ENCODE results near the gene CDC45. TPM values are rescaled to one million over a fixed set of nuclear protein-coding genes. Genes with fewer than 3 reads are reported as not detected.
A peak's percentile ranks its signal among the peaks of the same experiment; 100 is the strongest.

Gene CDC45
- total and polyA plus RNA-seq, 2 of the 13 experiments (the other 11 are each of a cell fraction or from before 2014, with no cell fraction given), result 14.4 to 36.3 TPM

- TF ChIP-seq, protein P1, sequence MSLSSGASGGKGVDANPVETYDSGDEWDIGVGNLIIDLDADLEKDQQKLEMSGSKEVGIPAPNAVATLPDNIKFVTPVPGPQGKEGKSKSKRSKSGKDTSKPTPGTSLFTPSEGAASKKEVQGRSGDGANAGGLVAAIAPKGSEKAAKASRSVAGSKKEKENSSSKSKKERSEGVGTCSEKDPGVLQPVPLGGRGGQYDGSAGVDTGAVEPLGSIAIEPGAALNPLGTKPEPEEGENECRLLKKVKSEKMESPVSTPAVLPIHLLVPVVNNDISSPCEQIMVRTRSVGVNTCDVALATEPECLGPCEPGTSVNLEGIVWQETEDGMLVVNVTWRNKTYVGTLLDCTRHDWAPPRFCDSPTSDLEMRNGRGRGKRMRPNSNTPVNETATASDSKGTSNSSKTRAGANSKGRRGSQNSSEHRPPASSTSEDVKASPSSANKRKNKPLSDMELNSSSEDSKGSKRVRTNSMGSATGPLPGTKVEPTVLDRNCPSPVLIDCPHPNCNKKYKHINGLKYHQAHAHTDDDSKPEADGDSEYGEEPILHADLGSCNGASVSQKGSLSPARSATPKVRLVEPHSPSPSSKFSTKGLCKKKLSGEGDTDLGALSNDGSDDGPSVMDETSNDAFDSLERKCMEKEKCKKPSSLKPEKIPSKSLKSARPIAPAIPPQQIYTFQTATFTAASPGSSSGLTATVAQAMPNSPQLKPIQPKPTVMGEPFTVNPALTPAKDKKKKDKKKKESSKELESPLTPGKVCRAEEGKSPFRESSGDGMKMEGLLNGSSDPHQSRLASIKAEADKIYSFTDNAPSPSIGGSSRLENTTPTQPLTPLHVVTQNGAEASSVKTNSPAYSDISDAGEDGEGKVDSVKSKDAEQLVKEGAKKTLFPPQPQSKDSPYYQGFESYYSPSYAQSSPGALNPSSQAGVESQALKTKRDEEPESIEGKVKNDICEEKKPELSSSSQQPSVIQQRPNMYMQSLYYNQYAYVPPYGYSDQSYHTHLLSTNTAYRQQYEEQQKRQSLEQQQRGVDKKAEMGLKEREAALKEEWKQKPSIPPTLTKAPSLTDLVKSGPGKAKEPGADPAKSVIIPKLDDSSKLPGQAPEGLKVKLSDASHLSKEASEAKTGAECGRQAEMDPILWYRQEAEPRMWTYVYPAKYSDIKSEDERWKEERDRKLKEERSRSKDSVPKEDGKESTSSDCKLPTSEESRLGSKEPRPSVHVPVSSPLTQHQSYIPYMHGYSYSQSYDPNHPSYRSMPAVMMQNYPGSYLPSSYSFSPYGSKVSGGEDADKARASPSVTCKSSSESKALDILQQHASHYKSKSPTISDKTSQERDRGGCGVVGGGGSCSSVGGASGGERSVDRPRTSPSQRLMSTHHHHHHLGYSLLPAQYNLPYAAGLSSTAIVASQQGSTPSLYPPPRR (CRISPR knock-in tag; IDR thresholded peaks at IDR 0.05; ENCODE audit: borderline replicate concordance), result peak; percentile 77
- TF ChIP-seq ZNF256 (CRISPR knock-in tag; conservative IDR thresholded peaks at IDR 0.05) (0 out of 2 replicates have a peak, but pooled peaks have one; percentile 6), CBX5 (CRISPR knock-in tag; IDR thresholded peaks at IDR 0.05; ENCODE audit: borderline replicate concordance) (peak; percentile 98; the same call in 1 of the 2 replicates), ZFP36L1 (CRISPR knock-in tag; IDR thresholded peaks at IDR 0.05) (peak; percentile 31; the same call in 1 of the 2 replicates), ZNF605 (CRISPR knock-in tag; IDR thresholded peaks at IDR 0.05) (peak; percentile 85), SKI (IDR thresholded peaks at IDR 0.05; ENCODE audit: partially characterized antibody) (peak; percentile 89), LCORL (IDR thresholded peaks at IDR 0.05) (no peak), LCORL (CRISPR knock-in tag; IDR thresholded peaks at IDR 0.05) (peak; percentile 97), NONO (IDR thresholded peaks at IDR 0.05) (no peak), NONO (CRISPR knock-in tag; conservative IDR thresholded peaks at IDR 0.05) (peak; percentile 100), ZNF33B (CRISPR knock-in tag; IDR thresholded peaks at IDR 0.05) (peak; percentile 79), REST (IDR thresholded peaks at IDR 0.05; ENCODE audit: borderline replicate concordance in 1 of 2, low read depth in 1 of 2, low read length in 2 of 2) (peak in 1 of 2 experiments; percentile 38; a peak in 1 of 4 replicates), ZNF597 (CRISPR knock-in tag; IDR thresholded peaks at IDR 0.05) (no peak)
- TF ChIP-seq, protein P2, sequence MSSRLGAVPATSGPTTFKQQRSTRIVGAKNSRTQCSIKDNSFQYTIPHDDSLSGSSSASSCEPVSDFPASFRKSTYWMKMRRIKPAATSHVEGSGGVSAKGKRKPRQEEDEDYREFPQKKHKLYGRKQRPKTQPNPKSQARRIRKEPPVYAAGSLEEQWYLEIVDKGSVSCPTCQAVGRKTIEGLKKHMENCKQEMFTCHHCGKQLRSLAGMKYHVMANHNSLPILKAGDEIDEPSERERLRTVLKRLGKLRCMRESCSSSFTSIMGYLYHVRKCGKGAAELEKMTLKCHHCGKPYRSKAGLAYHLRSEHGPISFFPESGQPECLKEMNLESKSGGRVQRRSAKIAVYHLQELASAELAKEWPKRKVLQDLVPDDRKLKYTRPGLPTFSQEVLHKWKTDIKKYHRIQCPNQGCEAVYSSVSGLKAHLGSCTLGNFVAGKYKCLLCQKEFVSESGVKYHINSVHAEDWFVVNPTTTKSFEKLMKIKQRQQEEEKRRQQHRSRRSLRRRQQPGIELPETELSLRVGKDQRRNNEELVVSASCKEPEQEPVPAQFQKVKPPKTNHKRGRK (CRISPR knock-in tag; IDR thresholded peaks at IDR 0.05), result no peak
- TF ChIP-seq, protein P3, sequence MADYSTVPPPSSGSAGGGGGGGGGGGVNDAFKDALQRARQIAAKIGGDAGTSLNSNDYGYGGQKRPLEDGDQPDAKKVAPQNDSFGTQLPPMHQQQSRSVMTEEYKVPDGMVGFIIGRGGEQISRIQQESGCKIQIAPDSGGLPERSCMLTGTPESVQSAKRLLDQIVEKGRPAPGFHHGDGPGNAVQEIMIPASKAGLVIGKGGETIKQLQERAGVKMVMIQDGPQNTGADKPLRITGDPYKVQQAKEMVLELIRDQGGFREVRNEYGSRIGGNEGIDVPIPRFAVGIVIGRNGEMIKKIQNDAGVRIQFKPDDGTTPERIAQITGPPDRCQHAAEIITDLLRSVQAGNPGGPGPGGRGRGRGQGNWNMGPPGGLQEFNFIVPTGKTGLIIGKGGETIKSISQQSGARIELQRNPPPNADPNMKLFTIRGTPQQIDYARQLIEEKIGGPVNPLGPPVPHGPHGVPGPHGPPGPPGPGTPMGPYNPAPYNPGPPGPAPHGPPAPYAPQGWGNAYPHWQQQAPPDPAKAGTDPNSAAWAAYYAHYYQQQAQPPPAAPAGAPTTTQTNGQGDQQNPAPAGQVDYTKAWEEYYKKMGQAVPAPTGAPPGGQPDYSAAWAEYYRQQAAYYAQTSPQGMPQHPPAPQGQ (CRISPR knock-in tag; IDR thresholded peaks at IDR 0.05; ENCODE audit: borderline replicate concordance), result no peak; the same call in 1 of the 2 replicates
Measured at GRCh38 chr22:19432133-19432851, 47.4 kb upstream of the CDC45 start, which contains the start of gene MRPL40 (continued).

Measured in HepG2 (cell line).